ENCODE measurements around the gene KPNA1. TPM values are rescaled to one million over a fixed set of nuclear protein-coding genes. Genes with fewer than 3 reads are reported as not detected.
A peak's percentile ranks its signal among the peaks of the same experiment; 100 is the strongest.

Gene KPNA1
- total RNA-seq, 4 donors from 2014 or later, result 8.6 to 108 (median 30.2) TPM

DNA sequence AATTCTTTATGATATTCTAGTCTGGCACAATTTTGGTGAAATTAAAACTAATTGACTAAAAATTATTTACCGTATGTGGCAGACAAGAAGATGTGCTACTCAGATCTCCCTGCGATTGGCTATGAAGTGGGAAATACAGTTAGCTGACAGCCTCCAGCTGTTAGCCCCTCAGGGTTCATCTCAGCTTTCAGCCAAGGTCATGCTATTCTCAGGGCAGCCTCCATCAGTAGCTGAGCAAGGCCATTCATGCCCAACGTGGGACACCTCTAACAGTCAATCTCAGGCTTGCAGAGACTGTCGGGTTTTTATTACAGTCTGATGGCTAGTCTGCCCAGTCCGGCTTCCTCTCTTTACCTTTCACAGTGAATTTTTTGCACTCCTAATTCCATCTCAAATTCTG lies 42.6 kb upstream of the KPNA1 start:
- WGBS, 2 donors (ENCODE audit: low coverage in 1 of 2), result 89 to 100% methylated on average over 4 to 5 of the region's 5 CpGs
- H3K27me3 ChIP-seq, result no peaks in the 10 kb centered on the region
- no peaks in the 10 kb centered on the region for H3K9me3 ChIP-seq
- intact Hi-C loops (cut with DNase I; ENCODE audit: low total_unique reads), result no loop called here
- DNase-seq, result no peak
- H3K27ac ChIP-seq, result no peak overlapping the region
- in situ Hi-C loops (cut with MboI; ENCODE audit: low pct_ligation_motif_present in 1 of 4, low pct_unique_long_range_greater_than_20kb in 1 of 4, low sequenced_read_pairs in 3 of 4), result loop anchor here (5.0 to 10.0 kb wide), 2 partner anchors 117 to 120 kb away; no protein-coding TSS in a partner anchor
- no peak overlapping the region for H3K4me3 ChIP-seq
- no peak for TF ChIP-seq EP300 (IDR thresholded peaks at IDR 0.05; ENCODE audit: low read depth)
- no peak for TF ChIP-seq CTCF (IDR thresholded peaks at IDR 0.05)
- TF ChIP-seq POLR2AphosphoS5 (IDR thresholded peaks at IDR 0.05), result no peak
- no peak for TF ChIP-seq POLR2A (IDR thresholded peaks at IDR 0.05)
- H3K36me3 ChIP-seq, result peaks cover 0 to 32% (median 12%) of the 10 kb centered on the region in 4 donors
- H3K4me1 ChIP-seq, result peaks cover 0 to 16% (median 3%) of the 10 kb centered on the region in 4 donors

DNA sequence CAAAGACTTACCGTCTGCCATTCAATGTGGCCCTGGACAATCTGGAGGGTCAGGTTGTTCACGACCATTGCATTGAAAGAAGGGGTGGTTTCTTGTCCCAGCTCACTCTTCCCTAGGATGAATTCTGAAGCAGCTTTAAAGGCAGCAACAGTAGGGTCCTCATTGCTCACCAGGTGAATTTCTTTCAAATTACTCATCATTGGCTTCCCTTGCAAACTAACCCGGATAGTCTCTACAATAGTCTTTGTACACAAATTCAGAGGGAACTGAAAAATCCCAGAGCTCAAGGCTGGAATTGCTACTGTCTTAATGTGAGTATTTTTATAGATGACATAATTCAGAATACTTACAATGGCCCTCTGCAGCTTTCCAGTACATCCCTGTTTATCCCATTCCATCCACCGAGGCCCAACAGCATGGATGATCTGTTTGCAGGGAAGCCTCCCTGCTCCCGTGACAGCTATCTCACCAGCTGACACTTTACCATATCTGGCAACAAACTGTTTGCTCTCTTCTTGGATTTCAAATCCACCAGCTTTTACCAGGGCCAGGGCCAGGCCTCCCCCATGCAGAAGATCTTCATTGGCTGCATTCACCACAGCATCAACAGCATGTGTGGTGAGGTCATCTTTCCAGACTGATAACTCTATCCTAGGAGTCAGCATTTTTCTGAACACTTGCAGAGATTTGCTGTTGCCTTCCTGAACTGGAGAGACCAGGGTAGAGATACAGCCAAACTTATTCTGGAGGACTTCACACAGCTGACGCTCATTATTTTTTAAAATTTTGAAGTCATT lies 40.7 kb upstream of the KPNA1 start:
- in situ Hi-C loops (cut with MboI; ENCODE audit: low pct_ligation_motif_present in 1 of 4, low pct_unique_long_range_greater_than_20kb in 1 of 4, low sequenced_read_pairs in 3 of 4), result loop anchor here (5.0 to 10.0 kb wide), 2 partner anchors 119 to 122 kb away; no protein-coding TSS in a partner anchor
- Histone ChIP-seq H3K27ac (peak overlapping the region in 3 of 4 donors; percentile 19 to 20 (median 19)), H3K4me3 (no peak overlapping the region), H3K9me3 (no peaks in the 10 kb centered on the region), H3K4me1 (peaks cover 0 to 3% (median under 1%) of the 10 kb centered on the region in 4 donors), H3K36me3 (peaks cover 0 to 49% (median 13%) of the 10 kb centered on the region in 4 donors), H3K27me3 (no peaks in the 10 kb centered on the region)
- 87 to 93% methylated on average over 2 to 6 of the region's 6 CpGs for WGBS, 2 donors (ENCODE audit: low coverage in 1 of 2)
- TF ChIP-seq EP300 (IDR thresholded peaks at IDR 0.05; ENCODE audit: low read depth), result no peak
- TF ChIP-seq POLR2A (IDR thresholded peaks at IDR 0.05), result no peak
- TF ChIP-seq POLR2AphosphoS5 (IDR thresholded peaks at IDR 0.05), result no peak
- no peak for TF ChIP-seq CTCF (IDR thresholded peaks at IDR 0.05)
- no peak for DNase-seq
- intact Hi-C loops (cut with DNase I; ENCODE audit: low total_unique reads), result no loop called here

DNA sequence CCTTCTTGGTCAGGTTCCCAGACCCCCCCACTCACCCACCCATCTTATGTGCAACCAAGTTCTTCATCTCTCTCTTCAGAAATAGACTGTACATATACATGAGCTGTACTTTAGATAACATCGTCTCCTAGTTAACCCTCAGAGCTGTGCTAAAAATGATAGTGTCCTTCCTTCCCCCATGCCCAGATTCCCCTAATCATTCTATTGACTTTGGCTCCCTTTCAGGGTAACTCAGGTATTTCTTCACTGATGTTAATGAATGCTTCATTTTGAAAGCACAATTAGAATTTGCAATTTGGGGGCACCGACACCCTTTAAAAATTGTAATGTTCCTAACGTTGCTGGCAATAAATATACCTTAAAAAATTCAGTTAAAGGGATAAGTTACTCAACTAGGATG lies 38.4 kb upstream of the KPNA1 start:
- TF ChIP-seq EP300 (IDR thresholded peaks at IDR 0.05; ENCODE audit: low read depth) (no peak), POLR2A (IDR thresholded peaks at IDR 0.05) (no peak), CTCF (IDR thresholded peaks at IDR 0.05) (no peak), POLR2AphosphoS5 (IDR thresholded peaks at IDR 0.05) (no peak)
- no peak for DNase-seq
- intact Hi-C loops (cut with DNase I; ENCODE audit: low total_unique reads) (no loop called here), in situ Hi-C loops (cut with MboI; ENCODE audit: low pct_ligation_motif_present in 1 of 4, low pct_unique_long_range_greater_than_20kb in 1 of 4, low sequenced_read_pairs in 3 of 4) (loop anchor here in 1 of 4 donors (10.0 kb wide), 1 partner anchor 122 kb away; no protein-coding TSS in a partner anchor)
- Histone ChIP-seq H3K27me3 (no peaks in the 10 kb centered on the region), H3K9me3 (no peaks in the 10 kb centered on the region), H3K4me3 (no peak overlapping the region), H3K36me3 (peaks cover 0 to 45% (median 14%) of the 10 kb centered on the region in 4 donors), H3K27ac (no peak overlapping the region), H3K4me1 (no peaks in the 10 kb centered on the region)
- WGBS, 2 donors (ENCODE audit: low coverage in 1 of 2), result 58 to 78% methylated on average over 3 of the region's 3 CpGs

DNA sequence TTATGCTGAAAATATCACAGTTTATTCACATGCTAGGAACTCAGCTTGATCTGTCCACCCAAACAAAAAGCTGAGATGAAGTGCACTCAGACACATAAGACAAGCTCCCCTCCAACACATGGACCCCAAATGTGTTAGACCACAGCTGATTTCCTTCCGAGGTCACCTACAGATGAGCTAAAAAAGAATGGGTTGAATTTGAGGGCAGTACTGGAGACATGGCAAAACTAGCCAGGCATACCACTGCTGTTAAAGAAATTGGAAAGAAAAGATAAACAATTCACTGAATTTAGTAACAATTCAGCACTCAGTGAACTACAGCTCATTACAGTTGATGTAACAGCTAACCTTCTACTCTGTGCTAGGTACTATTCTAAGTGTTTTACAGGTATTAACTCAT lies 33.9 kb upstream of the KPNA1 start:
- peaks cover 0 to 56% (median 15%) of the 10 kb centered on the region in 4 donors for H3K36me3 ChIP-seq
- H3K4me3 ChIP-seq, result no peak overlapping the region
- intact Hi-C loops (cut with DNase I; ENCODE audit: low total_unique reads), result no loop called here
- H3K9me3 ChIP-seq, result no peaks in the 10 kb centered on the region
- no peaks in the 10 kb centered on the region for H3K27me3 ChIP-seq
- H3K27ac ChIP-seq, result no peak overlapping the region
- WGBS, 2 donors (ENCODE audit: low coverage in 1 of 2), result 80 to 92% methylated on average over 1 of the region's 1 CpG
- DNase-seq, result no peak
- no peaks in the 10 kb centered on the region for H3K4me1 ChIP-seq
- TF ChIP-seq CTCF (IDR thresholded peaks at IDR 0.05), result no peak
- TF ChIP-seq POLR2A (IDR thresholded peaks at IDR 0.05), result no peak
- TF ChIP-seq POLR2AphosphoS5 (IDR thresholded peaks at IDR 0.05), result no peak
- no peak for TF ChIP-seq EP300 (IDR thresholded peaks at IDR 0.05; ENCODE audit: low read depth)
- in situ Hi-C loops (cut with MboI; ENCODE audit: low pct_ligation_motif_present in 1 of 4, low pct_unique_long_range_greater_than_20kb in 1 of 4, low sequenced_read_pairs in 3 of 4), result no loop called here

Data from transverse colon (tissue), 4 donors.